K562 (cell line): ENCODE data around the gene INSIG1. TPM values are rescaled to one million over a fixed set of nuclear protein-coding genes. Genes with fewer than 3 reads are reported as not detected.

Experiments
- ATAC-seq: fragments of 200-7000 bp; cut with Tn5 transposase; 3 replicates; pipeline ENCODE4 v1.9.1; 2020; ENCODE audit warnings: moderate library complexity
- BruUV-seq: library from RNA; stranded (reverse); fragments of 400-500 nt; replicated peaks from 2 replicates; lab custom pipeline; 2021; lab: Mats Ljungman, UMichigan
- CTCF ChIA-PET: fragments of 300-600 bp; formaldehyde crosslinking; extraction: SDS; loops from one replicate; lab custom pipeline; 2021; ENCODE audit warnings: low intra/inter-chr PET ratio; lab: Yijun Ruan, JAX
- POLR2A ChIA-PET: fragments of 300-600, 350-650 bp; sonication (Branson Sonifier 250); formaldehyde crosslinking; extraction: SDS; loops from one replicate; lab custom pipeline; 2021; ENCODE audit warnings: antibody characterized with exemption, inconsistent platforms; lab: Yijun Ruan, JAX
- DNase-seq, 4 experiments: peaks; one replicate each; pipeline versions ENCODE4 v3.0.0 to v3.0.0-alpha.2; 2011 to 2018; ENCODE audit warnings: low spot score in 3 of 4, mixed read lengths in 3 of 4; ENCODE audit errors: extremely low read depth in 1 of 4
- FAIRE-seq: peaks from 2 replicates; lab custom pipeline; 2011; peaks lifted over from hg19 to GRCh38; lab: Jason Lieb, UNC
- H2AFZ ChIP-seq: 2 replicates; pipeline ENCODE4 v1.6.0; 2011; ENCODE audit warnings: low read depth, low read length, control low read depth, inconsistent platforms
- H3K27ac ChIP-seq: fragments of 200-600 bp; 3 replicates; pipeline ENCODE4 v1.8.0; 2011; ENCODE audit warnings: low read depth, mild to moderate bottlenecking, control low read depth, inconsistent platforms, low read length, moderate library complexity, mixed read lengths; ENCODE audit errors: extremely low read depth
- H3K27me3 ChIP-seq, 2 experiments: fragments of 300-600 bp in 1 of 2; 2 replicates in 1 of 2; 3 replicates in 1 of 2; pipeline versions ENCODE4 v1.6.0 to v1.8.0; 2011; ENCODE audit warnings: inconsistent platforms in 2 of 2, low read length in 2 of 2, mild to moderate bottlenecking in 1 of 2, mixed read lengths in 1 of 2, moderate library complexity in 1 of 2; ENCODE audit not compliant: control insufficient read depth in 2 of 2, insufficient read depth in 2 of 2
- H3K36me3 ChIP-seq: fragments of 300-600 bp; 3 replicates; pipeline ENCODE4 v1.8.0; 2011; ENCODE audit warnings: mild to moderate bottlenecking, low read length, inconsistent platforms; ENCODE audit not compliant: control insufficient read depth, insufficient read depth
- H3K4me1 ChIP-seq, 2 experiments: fragments of 200-600 bp in 1 of 2; replicated peaks in 1 of 2; 2 replicates in 1 of 2; 3 replicates in 1 of 2; pipeline versions ENCODE4 v1.5.1 to v1.8.0; 2011; ENCODE audit warnings: inconsistent platforms in 2 of 2, low read length in 2 of 2, mild to moderate bottlenecking in 1 of 2, mixed read lengths in 1 of 2, moderate library complexity in 1 of 2; ENCODE audit not compliant: control insufficient read depth in 2 of 2, insufficient read depth in 2 of 2
- H3K4me2 ChIP-seq: 2 replicates; pipeline ENCODE4 v1.6.1; 2011; ENCODE audit warnings: low read length, control low read depth, inconsistent platforms, mixed read lengths; ENCODE audit not compliant: insufficient read depth
- H3K4me3 ChIP-seq: fragments of 200-600 bp; sonication (generic), shearing (Covaris generic); 2 replicates; pipeline ENCODE4 v1.5.1; 2016; ENCODE audit warnings: control low read depth, inconsistent platforms
- H3K79me2 ChIP-seq: fragments of 200-600 bp; 3 replicates; pipeline ENCODE4 v1.8.0; 2011; ENCODE audit warnings: low read length, inconsistent platforms; ENCODE audit not compliant: control insufficient read depth, insufficient read depth
- H3K9ac ChIP-seq, 2 experiments: 2 replicates each; pipeline versions ENCODE4 v1.6.0 to v1.6.1; 2011; ENCODE audit warnings: low read depth in 2 of 2, low read length in 2 of 2, control low read depth in 1 of 2, inconsistent platforms in 1 of 2, mild to moderate bottlenecking in 1 of 2, mixed read lengths in 1 of 2; ENCODE audit not compliant: insufficient read depth in 1 of 2
- H3K9me1 ChIP-seq: one replicate; pipeline ENCODE4 v1.6.0; 2011; ENCODE audit warnings: inconsistent platforms, mild to moderate bottlenecking, low read length, moderate library complexity; ENCODE audit not compliant: control insufficient read depth, insufficient read depth
- H3K9me3 ChIP-seq: replicated peaks from 2 replicates; pipeline ENCODE4 v1.5.1; 2011; ENCODE audit warnings: low read depth, low read length, inconsistent platforms; ENCODE audit not compliant: control insufficient read depth, insufficient read depth
- H4K20me1 ChIP-seq: replicated peaks from 2 replicates; pipeline ENCODE4 v1.6.1; 2011; ENCODE audit warnings: low read length, inconsistent platforms, mixed read lengths; ENCODE audit not compliant: control insufficient read depth, insufficient read depth
- ATF7 ChIP-seq: fragments of 450-650 bp; IDR thresholded peaks from 2 replicates; pipeline ENCODE4 v1.7.1; 2014; ENCODE audit warnings: mild to moderate bottlenecking, moderate library complexity
- E2F4 ChIP-seq: sonication (generic); formaldehyde crosslinking; IDR thresholded peaks from 2 replicates; pipeline ENCODE4 v1.8.0; 2022; ENCODE audit warnings: mild to moderate bottlenecking, low read depth, missing genetic modification reagents
- ETS1 ChIP-seq: conservative IDR thresholded peaks from 2 replicates; pipeline ENCODE4 v1.6.1; 2011; ENCODE audit warnings: low read depth, mild to moderate bottlenecking, low read length; ENCODE audit not compliant: control insufficient read depth
- HNRNPH1 ChIP-seq: fragments of 200-400 bp; formaldehyde crosslinking; optimal IDR thresholded peaks from 2 replicates; pipeline ENCODE3; 2017; ENCODE audit warnings: low read depth, mild to moderate bottlenecking, low read length, moderate library complexity
- MYC ChIP-seq, 2 experiments: fragments of 250-450 bp in 1 of 2; sonication (Bioruptor Pico) in 1 of 2; IDR thresholded peaks; 2 replicates each; pipeline versions ENCODE4 v1.5.1 to v1.6.1; 2012 to 2021; ENCODE audit warnings: low read depth in 2 of 2, borderline replicate concordance in 1 of 2, improper control_type of control experiment in 1 of 2, low read length in 1 of 2, mild to moderate bottlenecking in 1 of 2, moderate library complexity in 1 of 2
- NFXL1 ChIP-seq: fragments of 450-650 bp; formaldehyde crosslinking; IDR thresholded peaks from 2 replicates; pipeline ENCODE4 v1.4.0; 2021; ENCODE audit warnings: mild to moderate bottlenecking
- PCBP1 ChIP-seq: fragments of 200-400 bp; formaldehyde crosslinking; IDR thresholded peaks from 2 replicates; pipeline ENCODE4 v1.6.1; 2018; ENCODE audit warnings: mild to moderate bottlenecking, low read depth, low read length; ENCODE audit not compliant: poor library complexity, severe bottlenecking
- RBM25 ChIP-seq: fragments of 200-400 bp; formaldehyde crosslinking; IDR thresholded peaks from 2 replicates; pipeline ENCODE4 v1.6.1; 2018; ENCODE audit warnings: low read length, low read depth, moderate library complexity; ENCODE audit not compliant: severe bottlenecking
- ZNF23 ChIP-seq: fragments of 250-450 bp; sonication (Bioruptor Pico); IDR thresholded peaks from 2 replicates; pipeline ENCODE4 v1.4.0; 2020; ENCODE audit warnings: mild to moderate bottlenecking
- ZNF263 ChIP-seq: sonication (generic); formaldehyde crosslinking; IDR thresholded peaks from 2 replicates; pipeline ENCODE4 v1.8.0; 2022; ENCODE audit warnings: mild to moderate bottlenecking, missing genetic modification reagents, borderline replicate concordance
- WGBS: fragments of 100-300 bp; shearing (Covaris generic); methylation state at CpG from one replicate; pipeline ENCODE4 v1.1.6; 2016; ENCODE audit warnings: low coverage, mixed read lengths; ENCODE audit not compliant: insufficient coverage; ENCODE audit errors: missing lambda C conversion rate; 5-methylcytosine and 5-hydroxymethylcytosine counted together
- in situ Hi-C: fragments of 300-500 bp; cut with MboI; formaldehyde crosslinking; loops from 4 replicates; pipeline ENCODE4 v1.15.0; 2018; ENCODE audit warnings: inconsistent platforms, mixed read lengths
- intact Hi-C: fragments of 100-400 bp; cut with micrococcal nuclease; formaldehyde crosslinking; loops from 2 replicates; pipeline ENCODE4 v1.14.2; 2022
- polyA plus RNA-seq, 8 experiments: library from polyadenylated mRNA; depleted of rRNA in 4 of 8; stranded (reverse) in 5 of 8; unstranded in 3 of 8; fragments of >200 nt; fragmentation: Nextera tagmentation in 2 of 8; fragmentation: Illumina TruSeq in 1 of 8; extraction: Ambion mirVana in 2 of 8; extraction: Trizol in 1 of 8; gene quantifications; 2 replicates each; pipeline versions ENCODE4 v1.2.1 to v1.2.3, GENCODE V29; 2011 to 2014; ENCODE audit warnings: inconsistent platforms in 1 of 8, missing spikeins in 1 of 8
- total RNA-seq, 7 experiments: library from RNA; depleted of rRNA in 6 of 7; stranded (reverse); fragments of >200 nt in 6 of 7; fragmentation: Illumina TruSeq in 2 of 7; extraction: Trizol in 2 of 7; gene quantifications; 2 replicates each; pipeline versions ENCODE4 v1.2.1 to v1.2.3, GENCODE V29; 2011 to 2021; ENCODE audit warnings: low replicate concordance in 1 of 7

Gene INSIG1
- total and polyA plus RNA-seq, 9 of the 15 experiments (the other 6 are each of a cell fraction or from before 2014, with no cell fraction given) = 57.1 to 787 (median 238) TPM

- Histone ChIP-seq H3K36me3 (no peaks in the 10 kb centered on the region), H3K4me1 (peaks cover 0 to 19% of the 10 kb centered on the region in 2 experiments; a peak in 3 of 5 replicates), H3K9me3 (no peaks in the 10 kb centered on the region), H2AFZ (no peak overlapping the region), H4K20me1 (no peaks in the 10 kb centered on the region), H3K27ac (no peak overlapping the region), H3K4me2 (no peak overlapping the region), H3K4me3 (no peak overlapping the region), H3K9ac (no peak overlapping the region; a peak in 1 of 4 replicates), H3K9me1 (no peaks in the 10 kb centered on the region), H3K27me3 (peaks cover 22 to 35% of the 10 kb centered on the region in 2 experiments), H3K79me2 (no peaks in the 10 kb centered on the region)
- CTCF ChIA-PET = no interaction called here
- no TSS peak for BruUV-seq
- in situ Hi-C loops = no loop called here
- DNase-seq (no peak), FAIRE-seq (no peak), ATAC-seq (no peak)
- POLR2A ChIA-PET = interaction anchor here (0.7 to 1.0 kb wide), 2 partner anchors 13 to 135 kb away, joined by 3 to 4 read pairs; no protein-coding TSS in a partner anchor
- TF ChIP-seq MYC (IDR thresholded peaks at IDR 0.05; ENCODE audit: low read depth, low read length) = no peak
- no peak for TF ChIP-seq MYC (CRISPR knock-in tag; IDR thresholded peaks at IDR 0.05; ENCODE audit: borderline replicate concordance, low read depth)
- TF ChIP-seq ZNF263 (CRISPR knock-in tag) = peak; percentile 56; the same call in 1 of the 2 replicates
- WGBS = 0% methylated on average over 2 of the region's 2 CpGs
- intact Hi-C loops = no loop called here
Measured at GRCh38 chr7:155348806-155349205, 51.1 kb downstream of the INSIG1 start.

GRCh38 chr7:155349601-155350331 lies 52.1 kb downstream of the INSIG1 start:
- Histone ChIP-seq H3K79me2 (no peaks in the 10 kb centered on the region), H4K20me1 (no peaks in the 10 kb centered on the region), H3K27ac (no peak overlapping the region), H3K4me3 (no peak overlapping the region), H3K9ac (peak overlapping the region in 1 of 2 experiments; percentile 54; a peak in 1 of 4 replicates), H3K9me3 (no peaks in the 10 kb centered on the region), H2AFZ (no peak overlapping the region; the same call in 1 of the 2 replicates), H3K27me3 (peaks cover 22 to 38% of the 10 kb centered on the region in 2 experiments), H3K9me1 (no peaks in the 10 kb centered on the region), H3K4me2 (no peak overlapping the region), H3K4me1 (peaks cover 0 to 11% of the 10 kb centered on the region in 2 experiments; a peak in 3 of 5 replicates), H3K36me3 (no peaks in the 10 kb centered on the region)
- ATAC-seq (peak; percentile 18), DNase-seq (peak in 3 of 4 experiments; percentile 28 to 39 (median 35)), FAIRE-seq (peak; percentile 19)
- POLR2A ChIA-PET = interaction anchor here (0.5 to 1.0 kb wide), 4 partner anchors 12 to 281 kb away, joined by 3 to 4 read pairs (median 3); no protein-coding TSS in a partner anchor
- 34% methylated on average over 43 of the region's 49 CpGs for WGBS
- no TSS peak for BruUV-seq
- intact Hi-C loops (no loop called here), in situ Hi-C loops (no loop called here)
- CTCF ChIA-PET = no interaction called here
- TF ChIP-seq ZNF23 (CRISPR knock-in tag) (no peak), HNRNPH1 (no peak), E2F4 (CRISPR knock-in tag) (no peak), ATF7 (no peak), NFXL1 (CRISPR knock-in tag) (no peak), RBM25 (peak; percentile 42), PCBP1 (peak; percentile 59), ETS1 (0 out of 2 replicates have a peak, but pooled peaks have one; percentile 17)
